HCT116 (cell line): ENCODE data around the gene CYBRD1. TPM values are rescaled to one million over a fixed set of nuclear protein-coding genes. Genes with fewer than 3 reads are reported as not detected.

Source experiments
- ATAC-seq: fragments of 200-7000 bp; cut with Tn5 transposase; 2 replicates; pipeline ENCODE4 v1.9.1; 2020; ENCODE audit warnings: mild to moderate bottlenecking, moderate library complexity
- BruUV-seq: library from RNA; stranded (reverse); fragments of 400-500 nt; replicated peaks from 2 replicates; lab custom pipeline; 2021; lab: Mats Ljungman, UMichigan
- CTCF ChIA-PET: fragments of 300-600 bp; sonication (Branson Sonifier 250); formaldehyde crosslinking; loops from one replicate; lab custom pipeline; 2021; ENCODE audit warnings: antibody characterized with exemption; lab: Charles Lee
- POLR2A ChIA-PET: fragments of 300-600, 350-600 bp; sonication (Branson Sonifier 250); formaldehyde crosslinking; loops from one replicate; lab custom pipeline; 2021; ENCODE audit warnings: antibody characterized with exemption; lab: Charles Lee
- RAD21 ChIA-PET, 2 experiments: fragments of 300-600 bp; sonication (Branson Sonifier 250); formaldehyde crosslinking; loops; one replicate each; lab custom pipeline; 2023; ENCODE audit warnings: low total read pairs in 2 of 2; ENCODE audit not compliant: uncharacterized antibody in 2 of 2, unreplicated experiment in 2 of 2, low non-redundant PET in 1 of 2; lab: Charles Lee
- DNase-seq: peaks from one replicate; pipeline ENCODE4 v3.0.0-alpha.2; 2010; ENCODE audit warnings: low read depth, low spot score
- H2AFZ ChIP-seq: fragments of 200-600 bp; shearing (Covaris generic), sonication (generic); 2 replicates; pipeline ENCODE4 v1.6.1; 2017; ENCODE audit warnings: low read depth, mixed run types, mixed read lengths, antibody characterized with exemption, low read length; ENCODE audit not compliant: poor library complexity, severe bottlenecking
- H3K27ac ChIP-seq: 2 replicates; pipeline ENCODE4 v1.5.1; 2012; ENCODE audit warnings: low read depth, low read length
- H3K27me3 ChIP-seq: fragments of 200-600 bp; sonication (generic); 2 replicates; pipeline ENCODE4 v1.6.1; 2016; ENCODE audit warnings: mixed run types, low read length, mixed read lengths; ENCODE audit not compliant: insufficient read depth
- H3K36me3 ChIP-seq, 2 experiments: fragments of 200-500 bp in 1 of 2; fragments of 200-600 bp in 1 of 2; sonication (Bioruptor generic) in 1 of 2; sonication (generic) in 1 of 2; 2 replicates each; pipeline versions ENCODE4 v1.5.1 to v1.6.1; 2014 to 2016; ENCODE audit warnings: low read length in 2 of 2, inconsistent platforms in 1 of 2, mixed read lengths in 1 of 2, mixed run types in 1 of 2; ENCODE audit not compliant: insufficient read depth in 2 of 2, control insufficient read depth in 1 of 2
- H3K4me1 ChIP-seq, 2 experiments: fragments of 200-600 bp in 1 of 2; sonication (generic) in 1 of 2; 2 replicates each; pipeline versions ENCODE4 v1.5.1 to v1.6.1; 2012 to 2017; ENCODE audit warnings: low read length in 2 of 2, inconsistent platforms in 1 of 2, mild to moderate bottlenecking in 1 of 2, mixed read lengths in 1 of 2, mixed run types in 1 of 2, moderate library complexity in 1 of 2; ENCODE audit not compliant: insufficient read depth in 2 of 2, control insufficient read depth in 1 of 2
- H3K4me2 ChIP-seq: fragments of 200-600 bp; sonication (generic); 2 replicates; pipeline ENCODE4 v1.6.1; 2017; ENCODE audit warnings: mixed run types, low read length, mixed read lengths
- H3K4me3 ChIP-seq, 2 experiments: fragments of 200-600 bp in 1 of 2; sonication (generic) in 1 of 2; replicated peaks in 1 of 2; 2 replicates each; pipeline ENCODE4 v1.5.1; 2011 to 2016; ENCODE audit warnings: low read length in 2 of 2, control low read depth in 1 of 2, low read depth in 1 of 2, mild to moderate bottlenecking in 1 of 2, mixed read lengths in 1 of 2, mixed run types in 1 of 2
- H3K79me2 ChIP-seq: fragments of 200-600 bp; sonication (generic); 2 replicates; pipeline ENCODE4 v1.6.1; 2017; ENCODE audit warnings: mild to moderate bottlenecking, mixed run types, low read length, moderate library complexity, mixed read lengths; ENCODE audit not compliant: insufficient read depth
- H3K9ac ChIP-seq: fragments of 200-600 bp; sonication (generic); 2 replicates; pipeline ENCODE4 v1.6.1; 2016; ENCODE audit warnings: low read length, mixed read lengths
- H3K9me2 ChIP-seq: fragments of 200-600 bp; sonication (generic), shearing (Covaris generic); 2 replicates; pipeline ENCODE4 v1.6.1; 2017; ENCODE audit warnings: mixed run types, mild to moderate bottlenecking, moderate library complexity; ENCODE audit not compliant: insufficient read depth
- H3K9me3 ChIP-seq, 2 experiments: fragments of 200-500 bp in 1 of 2; fragments of 200-600 bp in 1 of 2; sonication (Bioruptor generic) in 1 of 2; sonication (generic) in 1 of 2; 2 replicates each; pipeline ENCODE4 v1.6.1; 2014 to 2017; ENCODE audit warnings: low read length in 2 of 2, mixed read lengths in 2 of 2, inconsistent platforms in 1 of 2, low read depth in 1 of 2, mild to moderate bottlenecking in 1 of 2, mixed run types in 1 of 2, moderate library complexity in 1 of 2; ENCODE audit not compliant: control insufficient read depth in 1 of 2, insufficient read depth in 1 of 2
- H4K20me1 ChIP-seq: fragments of 200-600 bp; sonication (generic), shearing (Covaris generic); 2 replicates; pipeline ENCODE4 v1.6.1; 2017; ENCODE audit warnings: mixed run types, mild to moderate bottlenecking, moderate library complexity; ENCODE audit not compliant: insufficient read depth
- ATF3 ChIP-seq: IDR thresholded peaks from 2 replicates; pipeline ENCODE4 v1.6.1; 2012
- CEBPB ChIP-seq: IDR thresholded peaks from 2 replicates; pipeline ENCODE4 v1.6.1; 2012; ENCODE audit warnings: low read depth
- EZH2phosphoT487 ChIP-seq: fragments of 200-600 bp; IDR thresholded peaks from 2 replicates; pipeline ENCODE4 v1.6.1; 2018; ENCODE audit warnings: antibody characterized with exemption, borderline replicate concordance
- RAD21 ChIP-seq: IDR thresholded peaks from 2 replicates; pipeline ENCODE4 v1.6.1; 2012; ENCODE audit warnings: low read depth, mild to moderate bottlenecking
- ZBTB33 ChIP-seq: IDR thresholded peaks from 2 replicates; pipeline ENCODE4 v1.6.1; 2011; ENCODE audit warnings: mild to moderate bottlenecking, low read length, moderate library complexity; ENCODE audit not compliant: insufficient replicate concordance; ENCODE audit errors: extremely low read depth
- ZNF274 ChIP-seq: fragments of 200-500 bp; sonication (Bioruptor generic); IDR thresholded peaks from 2 replicates; pipeline ENCODE4 v1.6.1; 2014; ENCODE audit warnings: mild to moderate bottlenecking, low read depth, low read length, inconsistent platforms
- intact Hi-C: fragments of 100-400 bp; cut with micrococcal nuclease; formaldehyde crosslinking; loops from 2 replicates; pipeline ENCODE4 v1.10.0; 2022
- total RNA-seq: library from RNA; stranded (reverse); gene quantifications from one replicate; pipeline ENCODE4 v1.2.1, GENCODE V29; 2021; ENCODE audit not compliant: unreplicated experiment
- TF ChIP-seq, protein P1 (sequence below): IDR thresholded peaks from 2 replicates; pipeline ENCODE4 v1.6.1; 2012

Gene CYBRD1
- total RNA-seq, 1 experiment from 2014 or later = 14.9 TPM

GRCh38 chr2:171554991-171555615, 32.8 kb downstream of the CYBRD1 start:
- H3K36me3 ChIP-seq = no peaks in the 10 kb centered on the region
- ChIA-PET CTCF (no interaction called here), RAD21 (no interaction called here), POLR2A (no interaction called here)
- H3K27ac ChIP-seq = no peak overlapping the region
- no peaks in the 10 kb centered on the region for H3K9me2 ChIP-seq
- no peaks in the 10 kb centered on the region for H4K20me1 ChIP-seq
- BruUV-seq = no TSS peak
- H3K4me2 ChIP-seq = no peak overlapping the region
- H3K79me2 ChIP-seq = no peaks in the 10 kb centered on the region
- H3K9ac ChIP-seq = no peak overlapping the region
- H3K9me3 ChIP-seq = no peaks in the 10 kb centered on the region
- H3K27me3 ChIP-seq = no peaks in the 10 kb centered on the region
- no peak overlapping the region for H3K4me3 ChIP-seq
- H3K4me1 ChIP-seq = no peaks in the 10 kb centered on the region
- DNase-seq (no peak), ATAC-seq (no peak)
- intact Hi-C loops = no loop called here
- H2AFZ ChIP-seq = no peak overlapping the region
- TF ChIP-seq ZNF274 (no peak), RAD21 (no peak), EZH2phosphoT487 (no peak), CEBPB (no peak), ZBTB33 (no peak), ATF3 (no peak)
- TF ChIP-seq, protein P1, sequence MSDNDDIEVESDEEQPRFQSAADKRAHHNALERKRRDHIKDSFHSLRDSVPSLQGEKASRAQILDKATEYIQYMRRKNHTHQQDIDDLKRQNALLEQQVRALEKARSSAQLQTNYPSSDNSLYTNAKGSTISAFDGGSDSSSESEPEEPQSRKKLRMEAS = no peak
